Measurements from ENCODE around the gene VDR. TPM values are rescaled to one million over a fixed set of nuclear protein-coding genes. Genes with fewer than 3 reads are reported as not detected.

The VDR gene
- total RNA-seq, 1 donor, result 32.2 TPM

- peaks cover 73% of the 10 kb centered on the region for H4K20me1 ChIP-seq (ENCODE audit: insufficient read depth, low read length)
- no peaks in the 10 kb centered on the region for H3K9me3 ChIP-seq (ENCODE audit: low read depth, low read length)
- H3K27ac ChIP-seq (ENCODE audit: low read depth, low read length), result peak overlapping the region; percentile 24
- no peak overlapping the region for H3K4me2 ChIP-seq (ENCODE audit: insufficient read depth, low read length)
- no peak for TF ChIP-seq CTCF (IDR thresholded peaks at IDR 0.05; ENCODE audit: extremely low read depth, low read depth, low read length)
- H3K27me3 ChIP-seq (ENCODE audit: insufficient read depth, low read length), result no peaks in the 10 kb centered on the region
- DNase-seq (ENCODE audit: insufficient read length, low spot score, missing footprints), result peak; percentile 97
- H2AFZ ChIP-seq (ENCODE audit: low read length), result no peak overlapping the region
- H3K4me1 ChIP-seq (ENCODE audit: insufficient read depth, low read length), result peaks cover 24% of the 10 kb centered on the region
- peaks cover 77% of the 10 kb centered on the region for H3K79me2 ChIP-seq (ENCODE audit: insufficient read depth, low read length)
- H3K36me3 ChIP-seq (ENCODE audit: insufficient read depth, low read length), result peaks cover 50% of the 10 kb centered on the region
- H3K4me3 ChIP-seq (ENCODE audit: insufficient read depth, low read length), result no peak overlapping the region
Observed at GRCh38 chr12:47799357-47799955, 105.3 kb downstream of the VDR start.

GRCh38 chr12:47798382-47798948, 106.3 kb downstream of the VDR start:
- Histone ChIP-seq H3K4me2 (ENCODE audit: insufficient read depth, low read length) (no peak overlapping the region), H3K4me3 (ENCODE audit: insufficient read depth, low read length) (no peak overlapping the region), H3K79me2 (ENCODE audit: insufficient read depth, low read length) (peaks cover 76% of the 10 kb centered on the region), H2AFZ (ENCODE audit: low read length) (no peak overlapping the region), H3K27ac (ENCODE audit: low read depth, low read length) (no peak overlapping the region), H3K9me3 (ENCODE audit: low read depth, low read length) (no peaks in the 10 kb centered on the region), H4K20me1 (ENCODE audit: insufficient read depth, low read length) (peaks cover 68% of the 10 kb centered on the region), H3K36me3 (ENCODE audit: insufficient read depth, low read length) (peaks cover 54% of the 10 kb centered on the region), H3K4me1 (ENCODE audit: insufficient read depth, low read length) (peaks cover 24% of the 10 kb centered on the region), H3K27me3 (ENCODE audit: insufficient read depth, low read length) (no peaks in the 10 kb centered on the region)
- no peak for TF ChIP-seq CTCF (IDR thresholded peaks at IDR 0.05; ENCODE audit: extremely low read depth, low read depth, low read length)
- no peak for DNase-seq (ENCODE audit: insufficient read length, low spot score, missing footprints)

- no peak overlapping the region for H3K27ac ChIP-seq (ENCODE audit: low read depth, low read length)
- H2AFZ ChIP-seq (ENCODE audit: low read length), result no peak overlapping the region
- H4K20me1 ChIP-seq (ENCODE audit: insufficient read depth, low read length), result peaks cover 58% of the 10 kb centered on the region
- peaks cover 66% of the 10 kb centered on the region for H3K79me2 ChIP-seq (ENCODE audit: insufficient read depth, low read length)
- no peak overlapping the region for H3K4me3 ChIP-seq (ENCODE audit: insufficient read depth, low read length)
- no peaks in the 10 kb centered on the region for H3K9me3 ChIP-seq (ENCODE audit: low read depth, low read length)
- peaks cover 22% of the 10 kb centered on the region for H3K4me1 ChIP-seq (ENCODE audit: insufficient read depth, low read length)
- DNase-seq (ENCODE audit: insufficient read length, low spot score, missing footprints), result no peak
- no peak overlapping the region for H3K4me2 ChIP-seq (ENCODE audit: insufficient read depth, low read length)
- TF ChIP-seq CTCF (IDR thresholded peaks at IDR 0.05; ENCODE audit: extremely low read depth, low read depth, low read length), result no peak
- peaks cover 60% of the 10 kb centered on the region for H3K36me3 ChIP-seq (ENCODE audit: insufficient read depth, low read length)
- H3K27me3 ChIP-seq (ENCODE audit: insufficient read depth, low read length), result no peaks in the 10 kb centered on the region
Observed at GRCh38 chr12:47797441-47797840, 107.4 kb downstream of the VDR start.

- Histone ChIP-seq H2AFZ (ENCODE audit: low read length) (no peak overlapping the region), H3K4me1 (ENCODE audit: insufficient read depth, low read length) (peaks cover 11% of the 10 kb centered on the region), H3K27me3 (ENCODE audit: insufficient read depth, low read length) (no peaks in the 10 kb centered on the region), H4K20me1 (ENCODE audit: insufficient read depth, low read length) (peaks cover 44% of the 10 kb centered on the region), H3K36me3 (ENCODE audit: insufficient read depth, low read length) (peaks cover 67% of the 10 kb centered on the region), H3K4me3 (ENCODE audit: insufficient read depth, low read length) (no peak overlapping the region), H3K79me2 (ENCODE audit: insufficient read depth, low read length) (peaks cover 54% of the 10 kb centered on the region), H3K9me3 (ENCODE audit: low read depth, low read length) (no peaks in the 10 kb centered on the region), H3K4me2 (ENCODE audit: insufficient read depth, low read length) (no peak overlapping the region), H3K27ac (ENCODE audit: low read depth, low read length) (no peak overlapping the region)
- DNase-seq (ENCODE audit: insufficient read length, low spot score, missing footprints), result no peak
- no peak for TF ChIP-seq CTCF (IDR thresholded peaks at IDR 0.05; ENCODE audit: extremely low read depth, low read depth, low read length)
Observed at GRCh38 chr12:47795814-47796411, 108.9 kb downstream of the VDR start.

All from osteoblast (primary cell).